Measurements from ENCODE around the gene IDUA.
A peak's percentile ranks its signal among the peaks of the same experiment; 100 is the strongest.

The IDUA gene

DNA sequence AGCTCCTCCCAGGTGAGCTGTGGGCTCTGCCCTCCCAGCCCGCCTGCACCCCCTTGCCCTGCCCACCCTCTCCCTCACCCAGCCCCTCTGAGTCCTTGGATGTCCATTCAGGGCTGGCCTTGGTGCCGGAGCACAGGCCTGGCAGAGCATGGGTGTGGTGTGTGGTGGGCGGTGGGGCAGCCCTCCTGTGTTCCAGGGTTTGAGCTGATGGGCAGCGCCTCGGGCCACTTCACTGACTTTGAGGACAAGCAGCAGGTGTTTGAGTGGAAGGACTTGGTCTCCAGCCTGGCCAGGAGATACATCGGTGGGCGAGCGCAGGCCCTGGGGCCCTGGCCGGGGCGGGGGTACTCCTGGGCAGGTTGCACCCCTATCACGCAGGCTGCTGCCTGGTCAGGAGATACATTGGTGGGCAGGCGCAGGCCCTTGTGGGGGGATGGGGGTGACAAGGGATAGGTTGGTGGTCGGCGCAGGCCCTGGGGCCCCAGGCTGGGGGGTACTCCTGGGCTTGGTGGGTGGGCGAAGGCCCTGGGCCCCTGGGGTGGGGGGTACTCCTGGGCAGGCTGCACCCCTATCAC lies 13.9 kb downstream of the IDUA start:
- no peak for DNase-seq (ENCODE audit: low spot score)

DNA sequence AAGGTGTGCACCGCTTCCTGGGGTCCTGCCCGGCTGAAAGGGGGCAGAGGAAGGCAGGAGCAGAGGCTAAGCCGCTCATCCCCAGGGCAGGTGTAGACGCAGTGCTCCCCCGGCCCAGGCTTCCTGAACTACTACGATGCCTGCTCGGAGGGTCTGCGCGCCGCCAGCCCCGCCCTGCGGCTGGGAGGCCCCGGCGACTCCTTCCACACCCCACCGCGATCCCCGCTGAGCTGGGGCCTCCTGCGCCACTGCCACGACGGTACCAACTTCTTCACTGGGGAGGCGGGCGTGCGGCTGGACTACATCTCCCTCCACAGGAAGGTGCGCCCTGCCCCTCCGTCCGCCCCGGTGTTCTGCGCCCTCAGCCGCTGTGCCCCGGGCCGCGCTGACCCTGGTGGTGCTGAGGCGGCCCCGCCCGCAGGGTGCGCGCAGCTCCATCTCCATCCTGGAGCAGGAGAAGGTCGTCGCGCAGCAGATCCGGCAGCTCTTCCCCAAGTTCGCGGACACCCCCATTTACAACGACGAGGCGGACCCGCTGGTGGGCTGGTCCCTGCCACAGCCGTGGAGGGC lies 14.8 kb downstream of the IDUA start:
- no peak for DNase-seq (ENCODE audit: low spot score)

DNA sequence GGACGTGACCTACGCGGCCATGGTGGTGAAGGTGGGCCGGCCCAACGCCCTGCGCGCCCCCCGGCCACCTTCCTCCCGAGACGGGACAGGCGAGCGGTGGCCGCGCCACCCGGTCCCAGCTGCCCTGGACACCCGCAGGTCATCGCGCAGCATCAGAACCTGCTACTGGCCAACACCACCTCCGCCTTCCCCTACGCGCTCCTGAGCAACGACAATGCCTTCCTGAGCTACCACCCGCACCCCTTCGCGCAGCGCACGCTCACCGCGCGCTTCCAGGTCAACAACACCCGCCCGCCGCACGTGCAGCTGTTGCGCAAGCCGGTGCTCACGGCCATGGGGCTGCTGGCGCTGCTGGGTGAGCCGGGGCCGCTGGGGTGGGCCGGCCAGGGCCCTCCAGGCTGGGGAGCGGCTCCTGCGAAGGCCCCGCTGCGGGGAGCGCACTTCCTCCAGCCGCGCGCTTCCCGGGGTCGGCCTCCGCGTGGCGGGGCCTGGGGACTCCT lies 15.3 kb downstream of the IDUA start:
- no peak for DNase-seq (ENCODE audit: low spot score)

DNA sequence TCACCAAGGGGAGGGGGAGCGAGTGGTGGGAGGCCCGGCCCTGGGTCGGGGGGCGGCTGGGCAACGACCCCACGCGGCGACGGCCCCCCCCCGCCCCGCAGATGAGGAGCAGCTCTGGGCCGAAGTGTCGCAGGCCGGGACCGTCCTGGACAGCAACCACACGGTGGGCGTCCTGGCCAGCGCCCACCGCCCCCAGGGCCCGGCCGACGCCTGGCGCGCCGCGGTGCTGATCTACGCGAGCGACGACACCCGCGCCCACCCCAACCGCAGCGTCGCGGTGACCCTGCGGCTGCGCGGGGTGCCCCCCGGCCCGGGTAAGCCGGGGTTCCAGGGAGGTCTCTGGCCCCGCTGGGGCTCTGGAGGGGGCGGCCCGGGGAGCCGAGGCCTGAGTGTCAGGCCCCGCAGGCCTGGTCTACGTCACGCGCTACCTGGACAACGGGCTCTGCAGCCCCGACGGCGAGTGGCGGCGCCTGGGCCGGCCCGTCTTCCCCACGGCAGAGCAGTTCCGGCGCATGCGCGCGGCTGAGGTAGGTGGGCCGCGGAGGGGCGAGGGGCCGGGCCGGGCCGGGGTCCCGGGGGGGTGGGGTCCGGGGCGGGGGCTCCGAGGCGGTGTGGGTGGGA lies 15.9 kb downstream of the IDUA start:
- DNase-seq (ENCODE audit: low spot score): no peak

- no peak for DNase-seq (ENCODE audit: low spot score)
These were observed 16.6 kb downstream of the IDUA start for GRCh38 chr4:1003271-1004070.

DNA sequence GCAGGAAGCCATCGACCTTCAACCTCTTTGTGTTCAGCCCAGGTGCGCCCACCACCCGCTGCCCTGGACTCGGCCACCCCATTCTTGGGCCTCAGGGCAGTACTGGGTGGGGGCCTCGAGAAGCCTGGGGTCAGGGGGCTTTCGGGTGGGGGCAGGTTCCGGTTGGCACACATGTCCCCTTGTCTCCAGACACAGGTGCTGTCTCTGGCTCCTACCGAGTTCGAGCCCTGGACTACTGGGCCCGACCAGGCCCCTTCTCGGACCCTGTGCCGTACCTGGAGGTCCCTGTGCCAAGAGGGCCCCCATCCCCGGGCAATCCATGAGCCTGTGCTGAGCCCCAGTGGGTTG lies 17.2 kb downstream of the IDUA start:
- no peak for DNase-seq (ENCODE audit: low spot score)

DNA sequence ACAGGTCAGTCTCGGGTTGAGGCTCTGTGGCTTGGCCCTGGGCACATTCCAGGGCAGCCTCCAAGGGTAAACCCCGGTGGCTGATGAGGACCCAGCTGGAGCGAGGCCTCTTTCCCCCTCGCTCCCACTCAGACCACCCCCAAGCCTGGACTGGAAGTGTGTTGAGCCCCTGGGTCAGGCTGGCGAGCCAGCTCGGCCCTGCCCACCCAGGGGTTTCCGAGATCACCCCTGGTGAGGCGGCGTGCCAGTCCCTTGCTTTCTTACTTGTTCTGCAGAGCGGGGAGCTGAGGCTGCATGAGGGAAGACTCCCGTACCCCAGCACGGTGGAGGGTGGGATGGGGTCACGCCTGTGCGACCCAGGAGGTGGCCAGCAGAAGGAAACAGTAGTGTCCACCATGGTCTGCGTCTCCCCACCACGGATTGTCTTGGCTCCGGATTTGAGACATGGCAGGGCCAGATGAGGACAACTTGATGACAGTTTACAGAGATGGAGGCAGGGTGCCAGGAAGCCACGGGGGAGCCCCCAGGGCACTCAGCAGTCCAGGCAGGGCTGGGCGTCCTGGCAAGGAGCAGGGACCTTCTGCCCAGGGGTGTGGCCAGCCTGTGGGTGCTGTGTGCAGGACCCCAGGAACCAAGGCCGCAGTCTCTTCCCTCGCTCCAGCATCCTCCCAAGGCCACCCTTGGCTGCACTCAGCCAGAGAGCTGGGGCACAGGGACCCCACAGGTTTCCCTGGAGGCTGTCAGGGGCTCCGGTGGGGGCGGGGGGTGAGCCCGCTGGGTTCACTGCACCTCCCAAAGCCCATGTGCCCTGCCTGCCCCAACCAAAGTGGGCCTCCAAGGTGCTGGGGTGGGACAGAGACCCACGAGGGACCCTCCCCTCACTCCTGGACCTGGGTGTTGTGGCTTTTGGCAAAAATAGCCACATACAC lies 18.0 kb downstream of the IDUA start:
- DNase-seq (ENCODE audit: low spot score): no peak

- no peak for DNase-seq (ENCODE audit: low spot score)
These were observed 20.0 kb downstream of the IDUA start for GRCh38 chr4:1006856-1007255.

DNA sequence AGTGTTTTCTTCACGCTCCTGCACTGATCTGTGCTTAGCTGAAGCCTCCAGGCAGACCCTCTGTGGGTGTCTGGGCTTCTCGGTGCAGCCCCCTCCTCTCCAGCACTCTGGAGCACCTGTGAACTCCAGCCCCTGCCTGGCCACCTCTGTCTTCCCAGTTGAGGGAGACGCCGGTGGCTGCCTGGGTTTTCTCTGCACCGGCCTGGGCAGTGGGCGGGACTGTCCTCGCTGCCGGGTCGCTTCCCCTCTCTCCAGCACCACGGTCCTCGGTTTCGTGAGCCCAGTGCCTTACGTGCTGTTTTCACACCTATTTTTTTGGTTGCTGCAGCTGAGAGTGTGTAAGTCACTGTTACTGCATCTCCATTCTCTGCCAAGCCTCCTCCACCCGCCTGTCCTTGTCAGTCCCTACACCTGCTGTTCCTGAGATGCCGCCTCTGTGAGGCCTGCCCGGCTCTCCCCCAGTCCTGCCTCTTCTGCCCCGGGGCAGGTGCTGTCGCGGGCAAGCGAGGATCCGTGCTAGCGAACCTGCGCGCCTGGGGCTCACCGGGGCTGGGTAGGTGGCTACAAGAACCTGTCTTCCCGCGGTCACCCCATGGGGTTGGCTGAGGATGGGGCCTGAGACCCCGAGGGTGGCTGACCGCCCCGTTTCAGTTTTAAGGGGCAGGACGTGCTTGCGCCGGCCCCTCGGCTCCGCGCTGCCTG lies 22.1 kb downstream of the IDUA start:
- no peak for DNase-seq (ENCODE audit: low spot score)

DNA sequence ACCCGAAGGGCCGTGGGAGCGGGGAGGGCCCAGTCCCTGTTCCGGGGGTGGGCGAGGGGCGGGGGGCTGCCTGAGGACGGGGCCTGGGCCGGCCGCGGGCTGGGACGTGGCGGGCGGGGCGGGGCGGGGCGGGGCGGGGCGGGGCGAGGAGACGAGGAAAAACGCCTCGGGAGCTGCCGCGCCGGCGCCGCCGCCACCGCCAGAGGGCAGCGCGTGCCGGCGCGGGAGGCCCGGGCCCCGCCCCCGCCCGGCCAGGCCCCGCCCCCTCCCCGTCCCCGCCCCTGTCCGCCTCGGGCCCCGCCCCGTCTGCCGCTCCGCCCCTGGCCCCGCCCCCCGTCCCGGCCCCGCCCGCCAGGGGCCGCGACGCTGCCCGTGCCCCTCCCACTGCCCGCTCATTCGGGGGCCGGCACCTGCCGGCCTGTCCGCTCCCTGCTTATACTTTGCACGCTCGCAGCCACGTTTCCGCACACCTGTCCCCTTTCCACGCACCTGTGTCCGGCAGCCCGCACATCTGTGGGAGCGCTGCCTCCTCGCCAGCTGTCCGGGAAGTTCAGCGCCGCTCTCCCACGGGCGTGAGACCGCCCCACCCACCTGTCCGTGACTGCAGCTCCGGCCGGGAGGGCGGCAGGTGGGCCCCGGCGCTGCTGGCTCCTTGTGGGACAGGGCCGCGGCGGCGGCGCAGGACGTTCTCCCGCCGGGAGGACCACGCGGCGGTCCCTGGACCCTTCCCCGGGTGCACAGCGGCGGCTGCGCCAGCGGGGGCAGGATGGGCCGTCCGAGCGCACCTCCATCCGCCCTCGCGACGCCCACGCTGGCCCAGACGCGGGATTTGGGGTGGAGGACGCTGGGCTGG lies 22.9 kb downstream of the IDUA start:
- no peak for DNase-seq (ENCODE audit: low spot score)

DNA sequence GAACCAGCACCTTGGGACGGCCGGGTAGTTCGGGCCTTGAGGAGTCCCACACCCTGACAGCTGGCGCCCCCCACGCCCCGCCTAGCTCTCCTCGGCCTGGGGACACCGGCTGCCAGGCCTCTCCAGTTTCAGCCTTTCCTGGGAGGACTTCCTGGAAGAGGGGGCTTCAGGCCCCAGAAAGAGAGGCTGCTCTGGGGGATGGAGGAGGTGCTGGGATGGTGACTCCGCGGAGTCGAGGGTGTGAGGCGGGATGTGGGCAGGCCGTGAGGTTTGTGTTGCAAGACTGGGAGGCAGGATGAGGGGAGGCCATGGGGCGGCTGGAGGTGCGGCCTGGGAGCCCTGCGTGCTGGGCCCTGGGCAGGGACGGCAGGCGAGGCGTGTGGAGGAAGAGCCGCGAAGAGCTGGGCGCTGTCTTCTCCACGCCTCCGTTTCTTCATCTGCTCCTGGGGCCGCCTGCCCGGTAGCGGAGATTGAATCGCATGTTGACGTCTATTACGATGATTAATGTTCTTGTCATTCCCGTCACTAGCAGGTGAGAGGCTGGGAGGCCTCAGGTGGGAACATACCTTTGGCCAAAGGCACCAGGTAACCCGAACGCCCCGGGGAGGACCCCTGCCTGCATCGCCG lies 23.7 kb downstream of the IDUA start:
- DNase-seq (ENCODE audit: low spot score): no peak

DNA sequence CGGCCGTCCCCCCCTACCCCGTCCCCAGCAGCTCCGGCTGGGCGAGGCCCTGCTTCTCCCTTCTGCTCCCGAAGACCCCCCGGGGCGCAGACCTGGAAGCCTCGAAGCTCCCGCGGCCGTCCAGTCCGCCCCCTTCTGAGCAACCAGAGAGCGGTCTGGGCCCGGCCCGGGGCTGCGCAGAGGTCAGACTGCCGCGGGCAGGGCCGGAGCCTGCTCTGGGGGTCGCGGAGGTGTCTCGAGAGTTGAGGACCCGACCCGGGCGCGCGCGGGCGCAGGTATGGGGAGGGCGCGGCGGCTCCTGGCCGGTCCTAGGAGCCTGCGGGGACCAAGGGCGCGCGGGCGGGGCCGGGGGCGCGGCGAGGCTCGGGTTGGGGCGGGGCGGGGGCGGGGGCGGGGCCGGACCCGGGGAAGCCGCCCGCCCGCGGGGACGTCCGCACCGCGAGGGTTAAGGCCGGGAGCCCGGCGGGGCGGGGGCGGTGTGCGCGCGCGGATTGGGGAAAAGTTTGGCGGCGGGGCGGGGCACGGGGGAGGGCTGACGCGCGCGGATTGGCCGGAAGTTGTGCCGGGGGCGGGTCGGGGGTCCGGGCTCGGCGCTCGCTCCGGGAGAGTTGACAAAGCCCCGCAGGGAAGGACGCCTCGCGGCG lies 24.3 kb downstream of the IDUA start, which contains the start of gene FGFRL1:
FGFRL1 (plus strand) TSS at position 605 of the 644 bp plus-strand sequence. CDS start 860 bp downstream, outside the sequence.
- peak; percentile 96 for DNase-seq (ENCODE audit: low spot score)

DNA sequence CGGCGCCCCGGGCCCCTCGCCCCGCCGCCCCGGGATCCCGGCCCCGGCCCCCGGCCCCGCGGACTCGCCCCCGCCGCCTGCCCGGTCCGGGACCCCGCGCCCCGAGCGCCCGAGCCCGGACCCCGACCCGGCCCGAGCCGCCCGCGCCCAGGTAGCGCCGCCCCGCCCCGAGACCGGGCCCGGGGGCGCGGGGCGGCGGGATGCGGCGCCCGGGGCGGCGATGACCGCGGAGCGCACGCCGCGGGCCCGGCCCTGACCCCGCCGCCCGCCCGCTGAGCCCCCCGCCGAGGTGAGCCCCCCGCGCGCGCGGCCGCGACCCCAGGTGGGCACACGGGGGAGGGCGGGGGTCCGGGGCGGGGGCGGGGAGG lies 24.8 kb downstream of the IDUA start:
- no peak for DNase-seq (ENCODE audit: low spot score)

DNA sequence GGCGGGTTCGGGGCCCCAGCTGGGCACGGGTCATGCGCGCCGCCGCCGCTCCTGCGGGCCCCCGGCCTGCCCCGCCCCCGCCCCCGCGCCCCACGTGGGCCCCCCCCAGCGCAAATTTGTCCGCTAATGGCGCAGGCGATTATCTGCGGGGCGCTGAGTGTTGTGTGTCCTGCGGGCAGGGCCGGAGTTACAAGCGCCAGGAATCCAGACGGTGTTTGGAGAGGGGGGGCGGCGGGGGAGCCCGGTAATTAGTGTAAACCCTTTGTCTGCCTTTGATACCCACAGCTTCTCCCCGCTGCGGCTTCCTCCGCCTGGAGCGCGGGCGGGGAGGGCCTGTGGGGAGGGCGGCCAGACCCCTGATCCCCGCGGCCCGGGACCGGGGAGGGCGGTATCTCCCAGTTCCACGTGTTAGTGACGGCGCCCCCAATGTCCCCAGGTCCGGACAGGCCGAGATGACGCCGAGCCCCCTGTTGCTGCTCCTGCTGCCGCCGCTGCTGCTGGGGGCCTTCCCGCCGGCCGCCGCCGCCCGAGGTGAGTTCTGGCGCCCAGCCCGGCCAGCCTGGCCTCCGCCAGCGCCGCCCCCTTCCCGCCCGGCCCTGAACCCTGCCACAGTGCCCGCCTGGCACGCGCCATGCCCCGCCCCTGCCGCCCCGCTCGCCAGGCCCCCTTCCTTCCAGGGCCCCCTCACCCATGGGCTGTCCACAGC lies 25.3 kb downstream of the IDUA start:
- no peak for DNase-seq (ENCODE audit: low spot score)

DNA sequence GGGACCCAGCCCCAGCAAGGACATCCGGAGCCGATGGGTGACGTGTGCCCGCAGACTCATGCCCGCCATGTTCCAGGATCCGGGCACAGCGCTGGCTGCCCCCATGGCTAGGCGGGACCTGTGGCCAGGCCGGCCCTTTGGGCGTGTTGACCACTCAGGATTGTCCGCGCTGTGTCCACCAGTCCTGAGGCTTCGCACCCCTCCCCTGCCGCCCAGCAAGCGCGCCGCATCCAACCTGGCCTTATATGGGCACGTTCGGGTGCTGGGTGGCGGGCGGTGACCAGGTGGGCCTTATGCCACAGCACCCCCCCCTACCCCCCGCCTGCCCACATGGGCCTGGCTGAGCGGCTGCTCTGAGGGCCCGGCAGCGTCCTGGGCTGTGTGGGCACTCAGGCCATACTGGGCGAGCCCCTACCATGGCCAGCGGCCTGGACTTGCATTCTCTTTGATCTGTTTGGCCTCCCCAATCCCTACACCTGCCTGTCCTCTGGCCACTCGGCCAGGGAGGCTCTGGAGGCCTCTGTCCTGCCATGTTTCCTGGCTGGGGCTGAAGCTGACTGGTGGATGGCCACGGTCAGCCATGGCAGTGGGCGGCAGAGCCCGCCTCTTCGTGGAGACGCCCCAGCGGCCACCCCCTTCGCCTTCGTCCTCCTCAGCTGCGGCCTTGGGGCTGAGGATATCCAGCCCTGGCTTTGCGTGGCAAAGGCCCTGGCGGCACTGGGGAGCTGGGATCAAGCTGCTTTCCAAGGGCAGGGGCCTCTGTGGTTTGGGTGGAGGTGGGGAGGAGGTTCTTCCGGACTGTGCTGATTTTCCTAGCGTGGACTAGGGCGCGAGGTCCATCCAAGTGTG lies 26.6 kb downstream of the IDUA start:
- DNase-seq (ENCODE audit: low spot score): no peak

DNA sequence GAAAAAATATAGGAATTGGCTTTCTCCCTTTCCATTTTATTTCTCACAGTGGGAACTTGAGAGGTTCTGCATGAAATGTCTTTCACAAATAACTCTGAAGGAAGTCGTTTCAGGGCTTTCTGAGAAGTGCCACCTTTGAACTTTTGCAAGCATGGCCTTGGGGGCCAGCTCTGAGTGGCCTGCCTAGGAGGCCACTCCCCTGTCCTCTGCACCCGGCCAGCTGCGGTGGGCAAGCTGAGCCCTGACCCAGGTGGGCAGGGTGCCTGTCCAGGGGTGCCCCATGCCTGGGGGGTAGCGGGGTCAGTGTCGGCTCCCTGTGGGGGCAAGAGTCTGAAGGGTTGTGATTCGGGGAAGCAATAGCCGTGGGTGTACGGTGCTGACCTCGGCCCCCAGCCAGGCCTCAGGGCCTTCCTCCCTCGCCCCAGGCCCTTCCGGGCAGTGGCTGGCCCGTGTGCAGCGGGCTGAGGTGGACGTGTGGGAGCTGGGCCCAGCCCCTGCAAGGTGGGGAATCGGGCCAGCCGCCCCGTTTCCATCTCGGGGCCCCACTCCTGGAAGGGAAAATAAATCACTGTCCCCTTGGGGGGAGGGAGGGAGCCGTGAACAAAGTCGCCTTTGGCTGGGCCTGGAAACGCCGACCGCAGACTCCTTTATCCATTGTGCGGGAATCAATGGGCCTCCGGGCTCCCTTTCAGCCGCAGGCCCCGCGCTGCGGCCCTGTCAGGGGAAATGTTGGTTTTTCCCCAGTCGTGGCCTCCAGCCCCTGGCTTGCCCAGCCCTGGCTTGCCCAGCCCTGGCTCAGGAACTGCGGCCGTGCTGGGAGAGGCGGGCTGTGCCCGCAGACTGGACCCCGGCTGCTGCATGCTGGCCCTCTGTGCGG lies 27.7 kb downstream of the IDUA start:
- no peak for DNase-seq (ENCODE audit: low spot score)

DNA sequence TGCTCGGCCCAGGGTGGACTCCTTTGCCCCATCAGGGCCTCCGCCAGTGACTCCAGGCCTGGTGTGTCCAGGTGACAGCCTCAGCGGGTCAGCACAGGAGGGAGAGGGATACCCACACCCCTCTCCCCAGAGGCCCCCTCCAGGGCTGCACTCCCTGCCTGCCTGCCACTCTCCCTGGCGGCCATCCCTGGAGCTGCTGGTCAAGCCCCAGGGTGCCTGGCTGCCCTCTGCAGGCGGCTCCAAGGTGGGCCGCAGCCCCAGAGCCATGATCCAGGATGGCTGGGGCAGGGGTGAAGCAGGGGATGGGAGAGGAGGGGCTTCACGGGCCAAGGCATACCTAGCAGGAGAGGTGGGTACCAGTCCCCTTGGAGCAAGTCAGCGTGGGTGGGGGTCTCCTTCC lies 28.3 kb downstream of the IDUA start:
- DNase-seq (ENCODE audit: low spot score): no peak
